Breast epithelium (tissue), 4 donors: ENCODE data around the gene CCDC187. TPM values are rescaled to one million over a fixed set of nuclear protein-coding genes. Genes with fewer than 3 reads are reported as not detected.

Experiments
- DNase-seq, 2 donors: peaks; one replicate each; pipeline ENCODE4 v3.0.0-alpha.2; 2019; ENCODE audit warnings: low spot score in 2 of 2
- H3K27ac ChIP-seq, 2 donors: fragments of 200-600 bp; sonication (generic) in 1 of 2; one replicate each; pipeline ENCODE4 v1.5.1; 2016 to 2019; ENCODE audit warnings: mild to moderate bottlenecking in 1 of 2
- H3K27me3 ChIP-seq, 2 donors: fragments of 200-600 bp; sonication (generic) in 1 of 2; one replicate each; pipeline versions ENCODE4 v1.5.1 to v1.6.0; 2017 to 2019; ENCODE audit warnings: control low read depth in 1 of 2, mild to moderate bottlenecking in 1 of 2
- H3K36me3 ChIP-seq: fragments of 200-600 bp; one replicate; pipeline ENCODE4 v1.5.1; 2019
- H3K4me1 ChIP-seq, 2 donors: fragments of 200-600 bp; sonication (generic); one replicate each; pipeline ENCODE4 v1.5.1; 2016 to 2019; ENCODE audit warnings: control low read depth in 1 of 2
- H3K4me3 ChIP-seq, 3 donors: fragments of 200-600 bp; sonication (generic); 1 replicate in 2 of 3; 2 replicates in 1 of 3; pipeline ENCODE4 v1.5.1; 2016 to 2019; ENCODE audit warnings: mild to moderate bottlenecking in 3 of 3, moderate library complexity in 2 of 3
- H3K9me3 ChIP-seq, 2 donors: fragments of 200-600 bp; sonication (generic) in 1 of 2; one replicate each; pipeline ENCODE4 v1.5.1; 2016 to 2019; ENCODE audit warnings: control low read depth in 1 of 2
- CTCF ChIP-seq, 3 donors: fragments of 450-650 bp; IDR thresholded peaks; one replicate each; pipeline ENCODE4 v1.5.1; 2016 to 2017; ENCODE audit warnings: antibody characterized with exemption in 3 of 3, mild to moderate bottlenecking in 3 of 3, moderate library complexity in 3 of 3
- POLR2A ChIP-seq: fragments of 450-650 bp; IDR thresholded peaks from one replicate; pipeline ENCODE4 v1.6.1; 2016; ENCODE audit warnings: antibody characterized with exemption, mild to moderate bottlenecking, moderate library complexity
- POLR2AphosphoS5 ChIP-seq, 3 donors: sonication (generic); formaldehyde crosslinking; IDR thresholded peaks; one replicate each; pipeline ENCODE4 v1.6.1; 2017; ENCODE audit warnings: antibody characterized with exemption in 3 of 3
- intact Hi-C: fragments of 100-400 bp; cut with DNase I; formaldehyde crosslinking; loops from one replicate; pipeline ENCODE4 v1.15.1; 2023; ENCODE audit warnings: low total_unique reads
- total RNA-seq, 3 donors: library from RNA; depleted of rRNA; stranded (reverse); fragments of >200 nt; gene quantifications; one replicate each; pipeline ENCODE4 v1.1.0, GENCODE V29; 2016

Gene CCDC187
- total RNA-seq, 3 donors from 2014 or later = not detected

- no peaks in the 10 kb centered on the region for H3K4me1 ChIP-seq
- TF ChIP-seq POLR2A = no peak
- TF ChIP-seq POLR2AphosphoS5 (IDR thresholded peaks at IDR 0.05) = no peak
- TF ChIP-seq CTCF (IDR thresholded peaks at IDR 0.05) = no peak
- no peak overlapping the region for H3K27ac ChIP-seq
- intact Hi-C loops = no loop called here
- no peak overlapping the region for H3K4me3 ChIP-seq
- H3K9me3 ChIP-seq = no peaks in the 10 kb centered on the region
- no peak for DNase-seq
- no peaks in the 10 kb centered on the region for H3K36me3 ChIP-seq
- H3K27me3 ChIP-seq = peaks cover 0 to 43% of the 10 kb centered on the region in 2 donors
Measured at GRCh38 chr9:136275655-136276429, 28.1 kb downstream of the CCDC187 start.

- Histone ChIP-seq H3K27ac (no peak overlapping the region), H3K27me3 (peaks cover 0 to 43% of the 10 kb centered on the region in 2 donors), H3K4me3 (no peak overlapping the region), H3K4me1 (no peaks in the 10 kb centered on the region), H3K9me3 (no peaks in the 10 kb centered on the region), H3K36me3 (no peaks in the 10 kb centered on the region)
- no peak for DNase-seq
- TF ChIP-seq CTCF (IDR thresholded peaks at IDR 0.05) (no peak), POLR2AphosphoS5 (IDR thresholded peaks at IDR 0.05) (no peak), POLR2A (no peak)
- intact Hi-C loops = no loop called here
Measured at GRCh38 chr9:136274786-136275654, 28.9 kb downstream of the CCDC187 start.

- Histone ChIP-seq H3K27me3 (peaks cover 0 to 43% of the 10 kb centered on the region in 2 donors), H3K27ac (no peak overlapping the region), H3K4me3 (no peak overlapping the region), H3K36me3 (no peaks in the 10 kb centered on the region), H3K4me1 (no peaks in the 10 kb centered on the region), H3K9me3 (no peaks in the 10 kb centered on the region)
- no peak for TF ChIP-seq POLR2AphosphoS5 (IDR thresholded peaks at IDR 0.05)
- no peak for TF ChIP-seq CTCF (IDR thresholded peaks at IDR 0.05)
- TF ChIP-seq POLR2A = no peak
- intact Hi-C loops = no loop called here
- no peak for DNase-seq
Measured at GRCh38 chr9:136273921-136274785, 29.7 kb downstream of the CCDC187 start.

- Histone ChIP-seq H3K4me1 (no peaks in the 10 kb centered on the region), H3K4me3 (no peak overlapping the region), H3K9me3 (no peaks in the 10 kb centered on the region), H3K36me3 (no peaks in the 10 kb centered on the region), H3K27me3 (peaks cover 0 to 41% of the 10 kb centered on the region in 2 donors), H3K27ac (no peak overlapping the region)
- intact Hi-C loops = no loop called here
- TF ChIP-seq POLR2AphosphoS5 (IDR thresholded peaks at IDR 0.05) (no peak), CTCF (IDR thresholded peaks at IDR 0.05) (no peak), POLR2A (no peak)
- DNase-seq = no peak
Measured at GRCh38 chr9:136273244-136273865, 30.5 kb downstream of the CCDC187 start.
